B cell (primary cell): ENCODE data around the gene TIMM23B.
"Not testable (repeated sequence)": the region's sequence is repeated elsewhere in the genome, so short reads cannot be mapped to it uniquely, and the experiment has no call there.

ENCODE experiments used
- CTCF ChIP-seq: fragments of 200-600 bp; IDR thresholded peaks from one replicate; pipeline ENCODE4 v1.8.0; 2022; ENCODE audit warnings: antibody characterized with exemption, mild to moderate bottlenecking
- EZH2 ChIP-seq: IDR thresholded peaks from 2 replicates; pipeline ENCODE4 v1.6.1; 2012; ENCODE audit warnings: borderline replicate concordance, low read depth, mild to moderate bottlenecking, moderate library complexity, low read length; ENCODE audit not compliant: insufficient read depth, poor library complexity, severe bottlenecking

GRCh38 chr10:49899999-49900398 lies 41.9 kb upstream of the TIMM23B start:
- not testable (repeated sequence) for TF ChIP-seq CTCF, EZH2
